Stimulated activated CD4-positive, alpha-beta T cell treated with anti-CD3 and anti-CD28 coated beads, TNF-alpha, amount 100 ng/mL, for 24 hours (primary cell): ENCODE data around the gene TRPC4AP.
"Not testable (repeated sequence)": the region's sequence is repeated elsewhere in the genome, so short reads cannot be mapped to it uniquely, and the experiment has no call there.

Experiments
- DNase-seq, 3 experiments: peaks; one replicate each; pipeline ENCODE4 v3.0.0-alpha.2; 2020; ENCODE audit warnings: low read depth in 3 of 3

Gene TRPC4AP

GRCh38 chr20:35101620-35102019 is 9.0 kb upstream of the TRPC4AP start:
- no peak for DNase-seq

GRCh38 chr20:35093267-35093884 is 769 bp upstream of the TRPC4AP start:
- DNase-seq, result peak in 2 of 3 experiments; percentile 27 to 32

GRCh38 chr20:35091816-35092523 is 637 bp downstream of the TRPC4AP start:
- no peak for DNase-seq

- no peak for DNase-seq
These were observed 4.1 kb downstream of the TRPC4AP start for GRCh38 chr20:35088231-35089145.

GRCh38 chr20:35087791-35088190 is 4.8 kb downstream of the TRPC4AP start:
- DNase-seq, result no peak

- DNase-seq, result no peak
These were observed 5.3 kb downstream of the TRPC4AP start for GRCh38 chr20:35087355-35087754.

GRCh38 chr20:35085477-35086225 is 7.0 kb downstream of the TRPC4AP start:
- DNase-seq, result no peak

GRCh38 chr20:35084998-35085397 is 7.6 kb downstream of the TRPC4AP start:
- DNase-seq, result no peak

GRCh38 chr20:35080348-35080642 is 12.3 kb downstream of the TRPC4AP start:
- DNase-seq, result not testable (repeated sequence)

- DNase-seq, result no peak
These were observed 12.9 kb downstream of the TRPC4AP start for GRCh38 chr20:35079472-35080347.

GRCh38 chr20:35077872-35078271 is 14.7 kb downstream of the TRPC4AP start:
- no peak for DNase-seq

- DNase-seq, result no peak
These were observed 15.3 kb downstream of the TRPC4AP start for GRCh38 chr20:35077341-35077740.

- DNase-seq, result not testable (repeated sequence)
These were observed 21.0 kb downstream of the TRPC4AP start for GRCh38 chr20:35071436-35072153.

- DNase-seq, result no peak
These were observed 26.4 kb downstream of the TRPC4AP start for GRCh38 chr20:35066194-35066593.

GRCh38 chr20:35065181-35065580 is 27.4 kb downstream of the TRPC4AP start:
- DNase-seq, result no peak

GRCh38 chr20:35063168-35063567 is 29.4 kb downstream of the TRPC4AP start:
- DNase-seq, result no peak

- DNase-seq, result no peak
These were observed 30.1 kb downstream of the TRPC4AP start for GRCh38 chr20:35062478-35062877.

GRCh38 chr20:35060168-35060567 is 32.4 kb downstream of the TRPC4AP start:
- DNase-seq, result no peak

- no peak for DNase-seq
These were observed 33.0 kb downstream of the TRPC4AP start for GRCh38 chr20:35059612-35060011.

- no peak for DNase-seq
These were observed 33.5 kb downstream of the TRPC4AP start for GRCh38 chr20:35059110-35059509.
